ENCODE measurements around the gene C4orf50. TPM values are rescaled to one million over a fixed set of nuclear protein-coding genes. Genes with fewer than 3 reads are reported as not detected.

Gene C4orf50
- total RNA-seq, 4 donors from 2014 or later, result not detected

- H3K36me3 ChIP-seq, result no peaks in the 10 kb centered on the region
- no peaks in the 10 kb centered on the region for H3K4me1 ChIP-seq
- DNase-seq (ENCODE audit: low spot score in 2 of 2), result no peak
- TF ChIP-seq CTCF (IDR thresholded peaks at IDR 0.05) (no peak), POLR2AphosphoS5 (IDR thresholded peaks at IDR 0.05) (no peak), EP300 (IDR thresholded peaks at IDR 0.05) (no peak), POLR2A (IDR thresholded peaks at IDR 0.05) (no peak)
- WGBS, result 14% methylated on average over 6 of the region's 6 CpGs
- H3K4me3 ChIP-seq, result no peak overlapping the region
- H3K9me3 ChIP-seq, result no peaks in the 10 kb centered on the region
- H3K27me3 ChIP-seq, result peaks cover 39% of the 10 kb centered on the region
- H3K27ac ChIP-seq, result no peak overlapping the region
Measured at GRCh38 chr4:5943561-5943960, 74.7 kb downstream of the C4orf50 start.

- Histone ChIP-seq H3K9me3 (no peaks in the 10 kb centered on the region), H3K4me1 (no peaks in the 10 kb centered on the region), H3K27me3 (peaks cover 38% of the 10 kb centered on the region), H3K27ac (no peak overlapping the region), H3K36me3 (no peaks in the 10 kb centered on the region), H3K4me3 (no peak overlapping the region)
- 46% methylated on average over 9 of the region's 9 CpGs for WGBS
- no peak for DNase-seq (ENCODE audit: low spot score in 2 of 2)
- TF ChIP-seq CTCF (IDR thresholded peaks at IDR 0.05), result no peak
- TF ChIP-seq POLR2AphosphoS5 (IDR thresholded peaks at IDR 0.05), result no peak
- TF ChIP-seq POLR2A (IDR thresholded peaks at IDR 0.05), result no peak
- TF ChIP-seq EP300 (IDR thresholded peaks at IDR 0.05), result no peak
Measured at GRCh38 chr4:5942947-5943346, 75.3 kb downstream of the C4orf50 start.

GRCh38 chr4:5941601-5942000, 76.6 kb downstream of the C4orf50 start:
- H3K27ac ChIP-seq, result no peak overlapping the region
- peaks cover 28% of the 10 kb centered on the region for H3K27me3 ChIP-seq
- 73% methylated on average over 6 of the region's 6 CpGs for WGBS
- no peaks in the 10 kb centered on the region for H3K9me3 ChIP-seq
- no peak overlapping the region for H3K4me3 ChIP-seq
- no peaks in the 10 kb centered on the region for H3K36me3 ChIP-seq
- DNase-seq (ENCODE audit: low spot score in 2 of 2), result no peak
- no peaks in the 10 kb centered on the region for H3K4me1 ChIP-seq
- no peak for TF ChIP-seq POLR2A (IDR thresholded peaks at IDR 0.05)
- no peak for TF ChIP-seq EP300 (IDR thresholded peaks at IDR 0.05)
- no peak for TF ChIP-seq CTCF (IDR thresholded peaks at IDR 0.05)
- no peak for TF ChIP-seq POLR2AphosphoS5 (IDR thresholded peaks at IDR 0.05)

GRCh38 chr4:5940470-5941203, 77.6 kb downstream of the C4orf50 start:
- H3K27ac ChIP-seq, result no peak overlapping the region
- H3K4me3 ChIP-seq, result no peak overlapping the region
- H3K27me3 ChIP-seq, result peaks cover 24% of the 10 kb centered on the region
- no peaks in the 10 kb centered on the region for H3K9me3 ChIP-seq
- no peaks in the 10 kb centered on the region for H3K4me1 ChIP-seq
- H3K36me3 ChIP-seq, result no peaks in the 10 kb centered on the region
- no peak for TF ChIP-seq POLR2A (IDR thresholded peaks at IDR 0.05)
- WGBS, result 70% methylated on average over 3 of the region's 3 CpGs
- DNase-seq (ENCODE audit: low spot score in 2 of 2), result no peak

- Histone ChIP-seq H3K27ac (no peak overlapping the region), H3K4me3 (no peak overlapping the region), H3K9me3 (no peaks in the 10 kb centered on the region), H3K4me1 (no peaks in the 10 kb centered on the region), H3K27me3 (peaks cover 49% of the 10 kb centered on the region), H3K36me3 (no peaks in the 10 kb centered on the region)
- 74% methylated on average over 16 of the region's 16 CpGs for WGBS
- peak in 1 of 2 donors; percentile 47 for DNase-seq (ENCODE audit: low spot score in 2 of 2)
- no peak for TF ChIP-seq CTCF (IDR thresholded peaks at IDR 0.05)
- TF ChIP-seq EP300 (IDR thresholded peaks at IDR 0.05), result no peak
- TF ChIP-seq POLR2AphosphoS5 (IDR thresholded peaks at IDR 0.05), result no peak
- TF ChIP-seq POLR2A (IDR thresholded peaks at IDR 0.05), result no peak
Measured at GRCh38 chr4:5933996-5934831, 84.0 kb downstream of the C4orf50 start.

Measured in suprapubic skin (tissue), 4 donors.